GM21825 (cell line): ENCODE measurements around the gene TPO.
"Not testable (repeated sequence)": the region's sequence is repeated elsewhere in the genome, so short reads cannot be mapped to it uniquely, and the experiment has no call there.

Source experiments
- ATAC-seq: cut with Tn5 transposase; IDR thresholded peaks from one replicate; pipeline ENCODE4 v1.9.1; 2021; ENCODE audit warnings: mild to moderate bottlenecking, moderate library complexity; ENCODE audit not compliant: unreplicated experiment

The TPO gene

DNA sequence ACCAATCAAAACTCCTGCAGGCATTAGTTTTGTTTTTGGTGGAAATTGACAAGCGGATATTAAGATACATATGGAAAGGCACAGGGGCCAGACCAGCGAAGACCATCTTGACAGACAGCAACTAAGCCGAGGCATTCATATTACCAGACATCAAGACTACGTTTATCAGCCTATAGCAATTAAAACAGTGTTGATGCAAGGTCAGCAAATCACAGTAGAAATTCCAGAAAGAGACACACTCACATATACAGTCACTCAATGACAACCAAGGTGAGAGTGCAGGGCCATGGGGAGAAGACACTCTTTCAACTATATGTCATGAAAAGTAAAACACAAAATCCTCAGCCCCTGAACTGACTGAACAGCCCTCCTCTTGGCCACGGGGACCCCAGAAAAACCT lies 164.6 kb downstream of the TPO start:
- no peak for ATAC-seq

DNA sequence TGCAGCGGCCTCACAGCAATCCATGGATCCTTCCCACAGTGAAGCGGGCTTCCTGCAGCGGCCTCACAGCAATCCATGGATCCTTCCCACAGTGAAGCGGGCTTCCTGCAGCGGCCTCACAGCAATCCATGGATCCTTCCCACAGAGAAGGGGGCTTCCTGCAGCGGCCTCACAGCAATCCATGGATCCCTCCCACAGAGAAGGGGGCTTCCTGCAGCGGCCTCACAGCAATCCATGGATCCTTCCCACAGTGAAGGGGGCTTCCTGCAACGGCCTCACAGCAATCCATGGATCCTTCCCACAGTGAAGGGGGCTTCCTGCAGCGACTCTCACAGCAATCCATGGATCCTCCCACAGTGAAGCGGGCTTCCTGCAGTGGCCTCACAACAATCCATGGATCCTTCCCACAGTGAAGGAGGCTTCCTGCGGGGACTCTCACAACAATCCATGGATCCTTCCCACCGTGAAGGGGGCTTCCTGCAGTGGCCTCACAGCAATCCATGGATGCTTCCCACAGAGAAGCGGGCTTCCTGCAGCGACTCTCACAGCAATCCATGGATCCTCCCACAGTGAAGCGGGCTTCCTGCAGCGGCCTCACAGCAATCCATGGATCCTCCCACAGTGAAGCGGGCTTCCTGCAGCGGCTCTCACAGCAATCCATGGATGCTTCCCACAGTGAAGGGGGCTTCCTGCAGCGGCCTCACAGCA lies 168.1 kb downstream of the TPO start:
- ATAC-seq, result not testable (repeated sequence)

DNA sequence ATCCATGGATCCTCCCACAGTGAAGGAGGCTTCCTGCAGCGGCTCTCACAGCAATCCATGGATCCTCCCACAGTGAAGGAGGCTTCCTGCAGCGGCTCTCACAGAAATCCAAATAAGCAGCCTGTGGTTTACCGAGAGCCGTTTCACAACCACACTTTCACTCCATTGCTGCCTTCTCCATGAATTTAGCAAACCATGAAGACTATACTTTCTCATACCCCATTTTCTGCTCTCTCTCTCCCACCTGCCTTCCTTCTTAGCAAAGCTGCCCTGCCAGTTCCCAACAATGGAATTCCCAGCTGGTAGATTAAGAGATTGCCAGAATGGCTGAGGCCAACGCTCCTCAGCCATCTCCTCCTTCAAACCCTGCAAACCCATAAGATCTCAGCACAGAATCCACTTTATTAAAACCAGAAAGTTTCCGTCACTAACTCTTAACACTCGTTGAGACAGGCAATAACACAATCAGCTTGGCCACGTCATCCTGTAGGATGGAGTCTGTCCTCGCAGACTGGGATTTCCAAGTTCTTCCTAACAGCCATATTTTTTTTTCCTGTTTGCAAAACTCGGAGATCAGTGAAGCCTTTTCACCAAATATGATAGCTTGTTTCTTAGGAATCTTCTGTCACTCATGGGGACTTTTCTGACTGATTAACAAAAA lies 168.8 kb downstream of the TPO start:
- ATAC-seq, result no peak

DNA sequence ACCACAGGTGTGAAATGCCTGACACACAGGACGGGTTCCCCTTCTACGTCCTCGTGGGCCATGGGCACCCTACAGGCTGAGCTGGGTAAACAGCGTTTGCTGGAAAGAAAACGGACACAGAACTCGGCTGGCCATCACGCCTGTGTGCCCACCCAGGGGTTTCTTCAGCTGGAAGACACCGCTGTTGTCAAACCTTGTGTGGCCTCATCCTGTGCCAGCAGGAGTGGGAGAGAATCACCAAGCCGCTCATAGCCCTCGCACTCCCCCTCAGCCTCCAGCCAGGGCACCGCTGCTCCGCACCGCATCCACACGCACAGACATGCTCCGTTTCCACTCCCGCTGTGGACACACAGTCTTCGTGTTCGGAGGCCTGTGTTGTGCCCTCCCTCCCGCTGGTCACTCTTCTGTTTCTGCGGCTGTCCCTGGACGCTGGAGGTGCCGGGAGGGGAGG lies 169.7 kb downstream of the TPO start:
- ATAC-seq, result no peak

DNA sequence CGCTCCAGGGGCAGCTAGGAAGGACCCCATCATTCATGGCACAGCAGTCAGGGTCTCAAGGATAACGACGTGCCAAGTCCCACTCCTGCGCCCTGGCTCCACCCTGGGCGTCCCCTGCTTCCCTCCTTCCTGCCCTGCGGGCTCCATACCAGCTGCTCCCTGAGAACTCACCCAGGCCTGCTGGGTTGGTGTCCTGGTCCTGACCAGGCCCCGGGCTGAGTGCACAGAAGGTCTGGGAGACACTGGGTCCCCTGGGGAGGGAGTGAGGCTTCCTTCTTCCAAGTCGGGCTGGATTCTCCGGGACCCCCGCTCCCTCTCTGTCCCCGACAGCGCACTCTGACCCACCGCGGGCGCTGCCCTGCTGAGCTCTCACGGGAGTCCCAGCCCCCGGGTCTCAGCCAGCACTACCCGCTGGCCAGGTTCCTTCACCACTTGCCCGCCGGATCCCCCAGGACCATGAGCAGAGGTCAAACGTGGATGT lies 170.8 kb downstream of the TPO start:
- no peak for ATAC-seq

DNA sequence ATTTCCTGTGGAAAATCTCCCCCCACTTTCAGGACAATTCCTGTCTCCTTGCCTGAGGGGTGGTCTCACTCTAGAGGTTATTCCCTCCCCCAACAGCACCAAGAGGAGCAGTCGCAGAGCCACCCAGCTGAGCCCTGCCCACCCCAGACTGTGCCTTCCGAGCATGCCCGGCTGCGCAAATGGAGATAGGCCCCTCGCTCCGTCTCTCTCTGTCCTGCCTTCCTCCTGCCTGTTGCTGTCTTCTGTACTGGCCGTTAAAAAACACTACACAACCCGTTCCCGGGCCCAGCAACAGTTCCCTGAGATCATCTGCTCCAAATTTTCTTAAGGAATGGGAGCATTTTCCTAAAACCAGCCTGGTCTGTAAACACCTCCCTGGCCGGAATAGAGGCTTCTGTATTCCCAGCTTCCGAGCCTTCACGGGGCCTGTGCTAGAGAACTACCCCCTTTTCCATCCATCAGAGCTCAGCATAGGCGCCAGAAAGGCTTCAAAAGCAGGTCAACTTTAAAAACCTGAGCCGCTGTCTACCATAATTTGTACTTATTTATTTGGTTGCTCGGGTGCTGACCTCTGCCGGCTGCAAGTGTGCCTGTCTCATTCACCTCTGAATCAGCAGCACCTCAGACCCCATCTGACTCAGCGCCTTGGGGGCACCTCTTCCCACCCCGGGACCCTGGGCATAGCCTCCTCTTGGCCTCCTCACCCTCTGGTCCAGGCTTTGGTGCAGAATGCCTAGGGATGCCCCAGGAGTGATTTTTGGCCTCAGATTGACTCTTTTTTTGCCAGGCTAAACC lies 171.6 kb downstream of the TPO start:
- no peak for ATAC-seq

DNA sequence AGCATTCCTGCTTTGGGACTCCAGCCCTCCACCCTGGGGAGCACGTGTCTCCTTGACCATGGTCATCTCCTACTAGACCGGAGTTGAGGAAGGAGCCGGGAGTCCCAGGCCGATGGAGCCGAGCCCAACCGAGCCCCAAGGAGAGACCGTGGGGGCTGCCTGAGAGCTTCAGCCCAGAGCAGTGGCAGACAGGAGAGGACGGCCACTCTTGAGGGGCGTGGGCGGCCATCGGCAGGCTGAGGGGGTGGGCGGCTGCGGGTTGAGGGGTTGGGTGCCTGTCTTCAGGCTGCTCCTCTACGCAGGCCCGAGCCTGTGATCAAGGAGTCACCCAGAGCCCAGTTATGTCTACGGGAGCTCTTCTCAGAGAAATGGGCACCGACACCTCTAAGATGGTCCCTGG lies 172.4 kb downstream of the TPO start:
- no peak for ATAC-seq

DNA sequence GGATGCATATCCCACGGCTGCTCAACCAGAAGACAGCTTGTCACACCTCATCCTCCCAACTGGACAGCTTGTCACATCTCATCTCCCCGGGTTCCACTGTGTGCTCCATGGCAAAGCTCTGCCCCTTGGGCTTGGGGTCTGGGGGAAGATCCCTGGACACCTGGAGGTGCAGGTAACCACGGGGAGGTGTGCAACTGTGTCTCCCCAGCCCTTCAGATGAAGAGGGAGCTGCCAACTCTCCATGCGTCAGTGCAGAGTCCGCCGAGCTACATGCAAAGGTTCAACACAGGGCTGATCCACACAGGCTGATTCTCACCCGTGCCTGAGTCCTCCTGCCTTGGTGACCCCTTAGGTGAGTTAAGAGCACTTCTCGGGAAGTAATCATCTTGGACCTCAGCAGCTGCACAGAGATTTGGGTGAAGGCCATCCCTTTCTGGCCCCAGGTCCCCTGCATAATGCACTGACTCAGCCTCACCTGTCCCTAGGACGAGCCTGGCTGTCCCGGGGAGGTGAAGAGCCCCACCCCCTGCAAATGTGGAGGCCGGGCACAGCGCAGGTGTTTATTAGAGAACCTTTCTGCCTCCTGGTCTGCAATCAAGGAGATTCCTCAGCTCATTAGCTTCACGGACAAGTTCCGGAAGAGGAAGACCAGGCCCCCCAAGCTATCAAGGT lies 173.1 kb downstream of the TPO start:
- ATAC-seq, result no peak

DNA sequence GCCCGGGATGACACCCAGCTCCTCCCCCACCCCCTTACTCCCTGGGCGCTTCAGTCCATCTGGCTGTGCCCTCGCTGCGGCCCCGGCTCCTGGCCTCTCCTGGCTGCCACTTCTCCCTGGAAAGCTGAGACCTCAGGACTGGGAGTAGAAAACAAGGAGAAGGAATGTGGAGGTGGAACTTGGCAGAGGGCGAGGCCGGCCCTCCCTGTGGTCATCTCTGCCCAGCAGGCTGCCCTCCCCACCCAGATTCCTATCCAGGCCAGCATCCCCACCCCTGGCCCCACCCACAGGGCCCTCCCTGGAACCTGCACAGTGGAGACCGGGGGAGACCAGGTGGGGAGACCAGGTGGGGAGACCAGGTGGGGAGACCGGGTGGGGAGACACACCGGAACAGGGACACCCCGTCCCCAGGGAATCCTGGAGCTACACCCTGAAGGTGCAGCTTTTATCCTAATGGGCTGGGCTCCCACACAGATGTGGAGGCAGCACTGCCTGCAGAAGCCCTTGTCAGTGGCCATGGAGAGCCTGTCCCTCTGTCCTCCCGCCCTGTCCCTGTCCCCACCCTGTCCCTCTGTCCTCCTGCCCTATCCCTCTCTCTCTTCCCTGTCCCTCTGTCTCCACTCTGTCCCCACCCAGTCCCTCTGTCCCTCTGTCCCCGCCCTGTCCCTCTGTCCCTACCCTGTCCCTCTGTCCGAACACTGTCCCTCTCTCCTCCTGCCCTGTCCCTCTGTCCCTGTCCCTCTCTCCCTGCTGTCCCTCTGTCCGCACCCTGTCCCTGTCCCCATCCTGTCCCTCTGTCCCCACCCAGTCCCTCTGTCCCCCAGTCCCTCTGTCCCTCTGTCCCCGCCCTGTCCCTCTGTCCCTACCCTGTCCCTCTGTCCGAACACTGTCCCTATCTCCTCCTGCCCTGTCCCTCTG lies 173.9 kb downstream of the TPO start:
- no peak for ATAC-seq

DNA sequence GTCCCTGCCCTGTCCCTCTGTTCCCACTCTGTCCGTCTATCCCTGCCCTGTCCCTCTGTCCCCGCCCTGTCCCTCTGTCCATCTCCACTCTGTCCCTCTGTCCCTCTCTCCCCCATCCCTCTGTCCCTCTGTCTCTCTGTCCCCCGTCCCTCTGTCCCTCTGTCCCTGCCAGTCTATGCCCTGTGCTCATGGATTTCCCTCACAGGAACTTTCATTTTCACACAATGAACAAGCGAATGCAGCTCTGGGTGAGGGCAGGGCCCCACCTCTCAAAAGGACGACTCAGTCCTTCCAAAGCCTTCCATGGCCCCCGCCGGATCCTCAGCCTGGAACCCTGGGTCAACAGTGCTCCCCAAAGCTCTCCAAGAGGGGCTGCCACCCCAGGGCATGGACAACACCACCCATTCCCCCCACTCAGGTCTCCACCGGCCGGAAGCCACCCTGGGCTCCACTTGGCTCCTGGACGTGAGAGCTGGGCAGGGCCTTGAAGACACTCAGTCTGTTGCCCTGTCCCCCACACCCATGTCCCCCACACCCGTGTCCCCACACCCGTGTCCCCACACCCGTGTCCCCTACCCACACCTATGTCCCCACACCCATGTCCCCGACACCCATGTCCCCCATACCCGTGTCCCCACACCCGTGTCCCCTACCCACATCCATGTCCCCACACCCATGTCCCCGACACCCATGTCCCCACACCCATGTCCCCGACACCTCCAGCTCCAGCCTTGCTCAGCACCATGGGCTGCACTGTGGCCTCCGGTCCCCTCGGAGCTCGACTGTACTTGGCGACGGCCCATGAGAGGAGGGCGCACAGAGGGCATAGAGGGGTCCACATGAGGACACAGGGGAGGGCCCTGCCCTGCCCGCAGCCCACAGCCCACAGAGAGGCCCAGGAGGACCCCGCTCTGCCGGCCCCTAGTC lies 175.1 kb downstream of the TPO start:
- ATAC-seq, result no peak

DNA sequence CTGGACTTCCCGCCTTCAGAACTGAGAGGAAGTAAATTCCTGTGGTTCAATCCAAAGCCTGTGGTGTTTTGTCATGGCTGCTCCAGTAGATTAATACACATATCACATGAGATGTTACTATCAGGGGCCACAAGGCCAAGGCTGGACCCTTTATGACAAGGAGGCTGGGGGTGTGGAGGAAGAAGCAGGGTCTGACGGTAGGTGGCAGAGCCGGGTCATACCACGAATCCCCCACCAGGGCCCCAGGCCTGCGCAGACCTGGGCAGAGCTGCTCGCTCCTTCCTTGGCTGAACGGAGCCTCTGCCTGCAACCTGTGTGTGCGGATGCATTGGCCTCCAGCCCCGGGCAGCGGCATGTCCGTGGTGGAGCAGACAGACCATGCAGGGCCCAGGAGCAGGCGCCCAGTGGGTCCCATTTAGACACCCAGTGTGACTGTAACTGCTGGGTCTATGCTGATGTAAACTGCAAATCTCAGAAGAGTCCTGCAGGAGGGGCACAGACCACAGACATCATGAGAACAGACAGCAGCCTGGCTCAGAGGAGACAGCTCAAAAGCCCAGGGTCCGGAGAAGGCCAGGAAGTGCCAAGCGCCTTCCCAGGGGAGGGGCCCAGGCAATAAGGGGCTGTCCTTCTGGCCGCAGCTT lies 175.8 kb downstream of the TPO start:
- ATAC-seq, result no peak

DNA sequence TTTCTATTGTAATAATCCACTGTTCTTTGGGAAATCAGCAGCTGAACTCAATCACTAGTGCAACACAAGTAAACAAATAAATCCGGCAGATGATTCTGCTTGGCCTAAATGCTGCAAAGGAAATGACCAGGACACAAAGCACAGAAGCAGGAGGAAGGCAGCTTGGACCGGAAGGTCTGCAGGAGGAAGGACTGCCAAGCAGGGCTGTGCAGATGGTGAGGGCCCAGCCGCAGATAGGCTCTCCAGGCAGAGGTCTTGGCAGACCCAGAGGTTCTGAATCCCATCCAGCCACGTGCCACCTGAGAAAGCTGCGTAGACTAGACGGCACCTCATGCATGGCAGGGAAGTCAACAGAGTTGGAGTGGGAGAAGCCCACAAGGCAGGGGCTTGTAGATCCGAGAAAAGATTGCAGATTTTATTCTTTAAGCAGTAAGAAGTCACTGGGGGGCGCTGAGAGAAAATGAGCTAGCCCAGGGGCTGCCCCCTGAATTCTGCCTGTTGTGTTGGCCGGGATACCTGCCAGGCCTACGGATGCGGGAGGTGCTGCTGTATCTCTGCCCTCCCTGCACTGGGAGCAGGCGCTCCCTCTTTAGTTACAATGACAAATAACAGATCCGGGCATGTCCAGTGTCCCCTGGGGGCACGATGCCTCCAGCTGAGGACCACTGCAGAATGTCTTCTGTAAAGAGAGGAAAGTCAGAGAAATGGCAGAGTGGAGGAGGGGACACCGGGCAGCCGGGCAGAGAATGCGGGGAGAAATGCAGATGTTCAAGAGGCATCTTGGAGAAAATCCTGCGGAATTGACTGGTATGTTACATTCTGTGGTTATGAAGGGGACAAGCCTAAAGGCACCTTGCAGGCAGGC lies 177.6 kb downstream of the TPO start:
- ATAC-seq, result no peak

DNA sequence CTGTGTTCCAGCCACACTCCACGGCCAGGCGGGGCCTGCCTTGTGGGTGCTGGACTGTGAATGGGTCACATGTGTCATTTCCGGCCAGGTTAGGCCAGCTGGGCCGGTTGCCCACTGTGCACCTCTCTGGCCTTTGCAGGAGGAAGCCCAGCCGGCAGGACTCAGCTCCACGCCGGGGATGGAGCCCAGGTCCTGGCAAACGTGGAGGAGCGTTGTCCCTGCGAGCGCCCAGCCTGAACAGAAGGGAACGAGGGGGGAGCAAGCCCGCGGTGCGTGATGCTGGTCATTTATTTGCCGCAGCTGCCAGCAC lies 178.2 kb downstream of the TPO start:
- no peak for ATAC-seq
